OCI-LY7 (cell line): ENCODE results near the gene ITGAD. TPM values are rescaled to one million over a fixed set of nuclear protein-coding genes. Genes with fewer than 3 reads are reported as not detected.

Experiments used
- BruUV-seq: library from RNA; stranded (reverse); fragments of 400-500 nt; replicated peaks from 2 replicates; lab custom pipeline; 2021; lab: Mats Ljungman, UMichigan
- CTCF ChIA-PET: fragments of 300-600 bp; sonication (Branson Sonifier 250); formaldehyde crosslinking; loops from one replicate; lab custom pipeline; 2022; ENCODE audit warnings: antibody characterized with exemption; ENCODE audit not compliant: unreplicated experiment; lab: Charles Lee
- POLR2A ChIA-PET: fragments of 300-600 bp; sonication (Branson Sonifier 250); formaldehyde crosslinking; loops from one replicate; lab custom pipeline; 2022; ENCODE audit warnings: antibody characterized with exemption; lab: Charles Lee
- DNase-seq: peaks from one replicate; pipeline ENCODE4 v3.0.0-alpha.2; 2015; ENCODE audit warnings: low spot score
- H2AFZ ChIP-seq: fragments of 200-600 bp; sonication (generic), shearing (Covaris generic); 2 replicates; pipeline ENCODE4 v1.6.1; 2014; ENCODE audit warnings: mild to moderate bottlenecking, antibody characterized with exemption, low read length, moderate library complexity
- H3K27ac ChIP-seq: fragments of 200-600 bp; sonication (generic); 2 replicates; pipeline ENCODE4 v1.5.1; 2014; ENCODE audit warnings: mixed run types, low read depth, mild to moderate bottlenecking, moderate library complexity, low read length, inconsistent platforms; ENCODE audit not compliant: poor library complexity, severe bottlenecking
- H3K36me3 ChIP-seq: fragments of 200-600 bp; sonication (generic); 2 replicates; pipeline ENCODE4 v1.6.1; 2014; ENCODE audit warnings: mild to moderate bottlenecking, antibody characterized with exemption, low read length, moderate library complexity, mixed read lengths; ENCODE audit not compliant: insufficient read depth
- H3K4me1 ChIP-seq: fragments of 200-600 bp; sonication (generic); 2 replicates; pipeline ENCODE4 v1.5.1; 2014; ENCODE audit warnings: mild to moderate bottlenecking, low read length; ENCODE audit not compliant: insufficient read depth, poor library complexity, severe bottlenecking
- H3K4me2 ChIP-seq: fragments of 200-600 bp; sonication (generic); 2 replicates; pipeline ENCODE4 v1.6.1; 2014; ENCODE audit warnings: mild to moderate bottlenecking, low read length
- H3K4me3 ChIP-seq: fragments of 200-600 bp; sonication (generic); 2 replicates; pipeline ENCODE4 v1.5.1; 2014; ENCODE audit warnings: mild to moderate bottlenecking, low read depth, low read length; ENCODE audit not compliant: poor library complexity, severe bottlenecking
- H3K79me2 ChIP-seq: fragments of 200-600 bp; sonication (generic); 2 replicates; pipeline ENCODE4 v1.6.1; 2016; ENCODE audit warnings: low read depth, mild to moderate bottlenecking, low read length, moderate library complexity, mixed read lengths; ENCODE audit not compliant: insufficient read depth
- H3K9me2 ChIP-seq: fragments of 200-600 bp; sonication (generic); 2 replicates; pipeline ENCODE4 v1.6.1; 2016; ENCODE audit warnings: mild to moderate bottlenecking, low read length, mixed read lengths; ENCODE audit not compliant: insufficient read depth
- H3K9me3 ChIP-seq: fragments of 200-600 bp; sonication (generic); 2 replicates; pipeline ENCODE4 v1.6.1; 2014; ENCODE audit warnings: mild to moderate bottlenecking, mixed run types, low read length, mixed read lengths
- H4K20me1 ChIP-seq: fragments of 200-600 bp; sonication (generic); 2 replicates; pipeline ENCODE4 v1.6.1; 2014; ENCODE audit warnings: mild to moderate bottlenecking, antibody characterized with exemption, low read length, moderate library complexity, mixed read lengths; ENCODE audit not compliant: insufficient read depth
- EZH2phosphoT487 ChIP-seq: fragments of 200-600 bp; sonication (generic); IDR thresholded peaks from 2 replicates; pipeline ENCODE4 v1.6.1; 2018; ENCODE audit warnings: low read depth, borderline replicate concordance, mild to moderate bottlenecking, mixed run types, antibody characterized with exemption, low read length, moderate library complexity, mixed read lengths
- intact Hi-C: fragments of 100-400 bp; cut with micrococcal nuclease; formaldehyde crosslinking; loops from one replicate; pipeline ENCODE4 v1.10.0; 2022; ENCODE audit not compliant: unreplicated experiment
- total RNA-seq, 2 experiments: library from RNA; depleted of rRNA in 1 of 2; stranded (reverse); fragments of >200 nt in 1 of 2; shearing (Covaris generic) in 1 of 2; gene quantifications; 2 replicates each; pipeline ENCODE4 v1.2.3, GENCODE V29; 2014 to 2022
- TF ChIP-seq, protein P1 (sequence below): fragments of 200-600 bp; sonication (generic); conservative IDR thresholded peaks from 2 replicates; pipeline ENCODE4 v1.5.1; 2014; ENCODE audit warnings: mild to moderate bottlenecking, antibody characterized with exemption, low read length, moderate library complexity, mixed read lengths

The ITGAD gene
- total RNA-seq, 2 experiments from 2014 or later = not detected

DNA sequence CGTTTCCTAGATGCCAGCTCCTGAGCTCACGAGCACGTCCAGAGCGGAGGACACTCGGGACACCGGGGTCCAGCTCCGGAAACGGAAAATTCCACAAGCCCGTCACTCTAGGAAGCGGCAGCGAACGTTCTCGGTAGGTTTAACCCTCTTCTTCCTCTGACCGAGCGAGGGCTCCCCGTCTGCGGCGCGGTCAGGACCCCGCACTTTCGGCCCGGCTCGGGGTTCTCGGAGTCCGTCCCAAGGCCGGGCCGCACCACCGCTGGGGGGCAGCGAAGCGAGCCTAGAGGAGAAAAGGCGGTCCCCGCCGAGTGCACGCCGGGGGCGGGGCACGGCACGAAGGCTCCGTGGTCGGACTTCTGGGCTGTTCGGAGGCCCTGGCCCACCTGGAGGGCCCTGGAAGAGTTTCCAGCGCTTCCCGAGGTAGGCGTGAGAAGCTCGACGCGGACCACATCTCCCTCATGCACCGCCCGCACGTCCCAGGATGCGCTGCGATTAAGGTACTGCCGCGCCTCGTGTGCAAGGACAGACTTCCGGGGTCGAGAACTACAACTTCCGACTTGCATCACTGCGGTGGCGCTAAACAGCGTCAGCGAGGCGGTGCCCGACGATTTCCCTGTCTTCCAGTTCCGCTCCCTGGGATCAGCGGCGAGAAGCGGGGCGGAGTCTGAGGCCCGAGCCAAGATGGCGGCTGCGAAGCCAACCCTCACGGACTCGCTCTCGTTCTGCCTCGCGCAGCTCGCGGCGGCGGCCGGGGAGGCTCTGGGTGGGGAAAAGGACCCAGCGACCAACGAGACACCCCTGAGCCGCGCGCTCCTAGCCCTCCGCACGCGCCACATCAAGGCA lies 65.9 kb downstream of the ITGAD start, which contains the start of gene ARMC5:
Gene ARMC5 (plus strand): TSS at position 658 of the 843 bp plus-strand sequence. CDS start 24 bp downstream, at position 682.
- ChIA-PET POLR2A (interaction anchor here (0.7 to 2.0 kb wide), 6 partner anchors 16 to 437 kb away, joined by 3 to 6 read pairs (median 3); partner anchors contain the start of genes ZNF646 and ZNF668), CTCF (interaction anchor here (0.6 to 1.3 kb wide), 5 partner anchors 16 to 742 kb away, joined by 3 to 10 read pairs (median 3); no protein-coding TSS in a partner anchor)
- Histone ChIP-seq H3K4me1 (peaks cover 35% of the 10 kb centered on the region), H3K4me3 (peak within 1 kb of the TSS; percentile 92), H3K9me3 (no peaks in the 10 kb centered on the region), H3K9me2 (no peaks in the 10 kb centered on the region), H3K4me2 (peak within 1 kb of the TSS; percentile 88), H3K36me3 (peaks cover 13% of the 10 kb centered on the region; the same call in 1 of the 2 replicates), H2AFZ (peak within 1 kb of the TSS; percentile 60), H4K20me1 (peaks cover 23% of the 10 kb centered on the region), H3K79me2 (peaks cover 36% of the 10 kb centered on the region; the same call in 1 of the 2 replicates), H3K27ac (peak within 1 kb of the TSS; percentile 80)
- peak; percentile 98 for DNase-seq
- intact Hi-C loops = loop anchor here (1.0 to 10.0 kb wide), 6 partner anchors 238 to 416 kb away; partner anchors contain the start of genes KAT8, ZNF646 and ZNF668
- no TSS peak for BruUV-seq
- TF ChIP-seq EZH2phosphoT487 = no peak
- TF ChIP-seq, protein P1, sequence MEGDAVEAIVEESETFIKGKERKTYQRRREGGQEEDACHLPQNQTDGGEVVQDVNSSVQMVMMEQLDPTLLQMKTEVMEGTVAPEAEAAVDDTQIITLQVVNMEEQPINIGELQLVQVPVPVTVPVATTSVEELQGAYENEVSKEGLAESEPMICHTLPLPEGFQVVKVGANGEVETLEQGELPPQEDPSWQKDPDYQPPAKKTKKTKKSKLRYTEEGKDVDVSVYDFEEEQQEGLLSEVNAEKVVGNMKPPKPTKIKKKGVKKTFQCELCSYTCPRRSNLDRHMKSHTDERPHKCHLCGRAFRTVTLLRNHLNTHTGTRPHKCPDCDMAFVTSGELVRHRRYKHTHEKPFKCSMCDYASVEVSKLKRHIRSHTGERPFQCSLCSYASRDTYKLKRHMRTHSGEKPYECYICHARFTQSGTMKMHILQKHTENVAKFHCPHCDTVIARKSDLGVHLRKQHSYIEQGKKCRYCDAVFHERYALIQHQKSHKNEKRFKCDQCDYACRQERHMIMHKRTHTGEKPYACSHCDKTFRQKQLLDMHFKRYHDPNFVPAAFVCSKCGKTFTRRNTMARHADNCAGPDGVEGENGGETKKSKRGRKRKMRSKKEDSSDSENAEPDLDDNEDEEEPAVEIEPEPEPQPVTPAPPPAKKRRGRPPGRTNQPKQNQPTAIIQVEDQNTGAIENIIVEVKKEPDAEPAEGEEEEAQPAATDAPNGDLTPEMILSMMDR = peak; percentile 74

DNA sequence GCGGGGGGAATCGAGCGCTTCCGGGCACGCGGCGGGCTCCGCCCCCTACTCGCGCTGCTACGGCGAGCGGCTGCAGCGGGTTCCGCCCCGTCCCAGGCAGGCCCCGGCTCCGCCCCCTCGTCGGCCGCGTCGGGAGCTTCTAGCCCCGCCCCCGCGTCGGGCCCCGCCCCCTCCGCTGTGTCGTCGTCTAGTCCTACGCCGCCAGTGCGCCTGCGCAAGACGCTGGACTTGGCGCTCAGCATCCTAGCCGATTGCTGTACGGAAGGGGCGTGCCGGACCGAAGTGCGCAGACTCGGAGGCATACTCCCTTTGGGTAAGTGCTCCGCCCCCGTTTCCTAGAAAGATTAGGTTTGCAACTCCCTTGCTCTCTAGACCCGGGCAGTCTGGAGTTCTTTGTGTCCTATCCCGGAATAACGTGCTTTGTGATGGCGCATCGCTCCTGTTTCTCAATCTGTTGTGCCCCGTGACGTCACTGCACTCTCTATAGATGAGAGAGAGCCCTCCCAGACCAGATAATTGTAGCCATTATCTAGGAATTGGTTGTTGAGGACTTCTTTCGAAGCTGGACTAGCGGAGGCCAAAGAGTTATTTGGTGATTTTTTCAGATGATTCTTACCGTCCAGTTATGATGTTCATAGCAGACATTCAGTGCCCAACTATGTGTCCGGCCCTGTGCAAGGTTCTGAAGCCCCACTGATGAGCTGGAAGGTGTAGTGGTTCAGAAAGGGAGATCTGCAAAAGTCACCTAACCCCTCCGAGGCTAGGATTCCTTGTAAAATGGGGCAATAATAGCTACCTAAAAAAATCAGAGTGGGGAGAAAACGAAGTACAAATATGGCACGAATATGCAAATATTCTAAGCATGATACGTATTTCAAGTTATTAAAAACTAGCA lies 66.8 kb downstream of the ITGAD start:
- peaks cover 35% of the 10 kb centered on the region; the same call in 1 of the 2 replicates for H3K79me2 ChIP-seq
- H3K9me2 ChIP-seq = no peaks in the 10 kb centered on the region
- H3K4me1 ChIP-seq = peaks cover 34% of the 10 kb centered on the region
- DNase-seq = peak; percentile 100
- H4K20me1 ChIP-seq = peaks cover 23% of the 10 kb centered on the region
- peak overlapping the region; percentile 80 for H3K27ac ChIP-seq
- H2AFZ ChIP-seq = peak overlapping the region; percentile 60
- H3K36me3 ChIP-seq = peaks cover 13% of the 10 kb centered on the region; the same call in 1 of the 2 replicates
- intact Hi-C loops = loop anchor here (1.0 to 10.0 kb wide), 6 partner anchors 237 to 415 kb away; partner anchors contain the start of genes KAT8, ZNF646 and ZNF668
- peak overlapping the region; percentile 92 for H3K4me3 ChIP-seq
- H3K9me3 ChIP-seq = no peaks in the 10 kb centered on the region
- peak overlapping the region; percentile 88 for H3K4me2 ChIP-seq
- CTCF ChIA-PET = interaction anchor here (0.6 to 1.3 kb wide), 4 partner anchors 17 to 743 kb away, joined by 3 to 4 read pairs (median 3); no protein-coding TSS in a partner anchor
- no TSS peak for BruUV-seq
- no peak for TF ChIP-seq EZH2phosphoT487
- TF ChIP-seq, protein P1 = no peak
- POLR2A ChIA-PET = interaction anchor here (0.7 to 1.9 kb wide), 9 partner anchors 17 to 437 kb away, joined by 3 to 6 read pairs (median 3); partner anchors contain the start of genes ZNF267, ZNF646 and ZNF668
